ENCODE results near the gene PCDH9.

PCDH9 gene

GRCh38 chr13:66520511-66521355 is 709.4 kb downstream of the PCDH9 start:
- no peak for DNase-seq (ENCODE audit: low read depth in 2 of 2)

DNA sequence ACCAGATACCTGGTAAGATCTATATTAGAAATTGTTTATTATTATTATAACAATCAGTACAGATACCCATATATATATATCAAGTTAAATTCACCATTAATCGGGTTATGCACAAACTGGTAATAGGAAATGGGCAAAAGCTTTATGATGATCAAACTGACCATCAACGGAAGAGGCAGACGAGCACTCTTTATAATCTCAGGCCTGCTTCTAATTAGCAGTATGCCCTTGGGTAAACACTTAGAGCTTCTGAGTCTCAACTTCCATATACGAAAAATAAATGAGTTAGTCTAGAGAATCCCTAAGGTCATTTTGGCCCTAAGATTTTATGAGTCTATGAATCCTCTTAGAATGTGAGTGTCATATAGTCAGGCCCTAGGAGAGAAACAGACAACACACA is 710.9 kb downstream of the PCDH9 start:
- DNase-seq (ENCODE audit: low read depth in 2 of 2) = no peak

GRCh38 chr13:66518068-66518467 is 712.1 kb downstream of the PCDH9 start:
- no peak for DNase-seq (ENCODE audit: low read depth in 2 of 2)

DNA sequence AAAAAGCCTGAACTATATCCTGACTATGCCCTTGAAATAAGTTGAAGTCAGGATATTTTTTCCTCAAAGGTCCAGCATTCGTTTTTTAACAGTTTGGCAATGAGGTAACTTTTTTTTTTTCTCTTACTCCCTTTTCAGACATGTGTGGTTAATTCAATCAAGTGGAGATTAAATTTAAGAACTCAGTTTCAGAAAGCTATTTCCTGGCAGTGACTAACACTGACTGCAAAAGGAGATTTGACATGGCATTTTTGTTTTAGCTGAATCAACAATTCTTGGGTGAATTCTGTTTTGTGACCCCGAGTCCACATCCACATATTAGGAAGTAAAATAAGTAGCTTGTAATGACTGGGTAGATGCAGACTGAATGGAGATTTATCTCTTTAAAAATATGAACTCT is 716.4 kb downstream of the PCDH9 start:
- no peak for DNase-seq (ENCODE audit: low read depth in 2 of 2)

- no peak for DNase-seq (ENCODE audit: low read depth in 2 of 2)
These were observed 721.0 kb downstream of the PCDH9 start for GRCh38 chr13:66509175-66509574.

DNA sequence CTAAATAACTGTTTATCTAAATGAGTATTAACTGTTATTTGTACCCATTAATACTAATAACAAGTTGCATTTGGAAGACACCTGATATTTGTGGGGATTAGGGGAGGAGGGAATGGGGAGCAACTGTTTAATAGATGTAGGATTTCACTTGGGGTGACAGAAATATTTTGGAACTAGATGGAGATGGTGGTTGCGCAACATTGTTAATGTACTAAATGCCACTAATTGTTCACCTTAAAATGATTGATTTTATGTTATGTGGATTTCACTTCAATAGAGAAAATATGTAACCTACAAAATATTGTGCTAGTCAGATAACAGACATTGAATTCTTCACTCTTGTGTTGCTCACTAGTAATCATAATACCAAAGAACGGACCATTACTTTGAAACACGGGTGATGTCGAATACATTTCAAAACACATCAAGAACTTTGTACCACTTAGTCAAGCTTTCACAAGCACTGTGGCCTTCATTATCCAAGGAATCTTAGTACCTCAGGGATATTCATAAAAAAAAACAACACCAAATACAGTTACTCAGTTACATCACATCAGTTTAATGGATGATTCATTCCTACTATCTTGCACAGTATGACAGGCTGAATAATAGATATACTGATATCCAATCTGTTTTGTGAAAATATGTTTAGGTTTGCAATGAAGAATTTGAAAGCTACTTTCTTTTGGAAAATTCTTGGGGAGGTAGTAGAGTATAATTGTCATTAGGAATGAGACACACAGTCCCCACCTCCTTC is 721.8 kb downstream of the PCDH9 start:
- DNase-seq (ENCODE audit: low read depth in 2 of 2) = no peak

DNA sequence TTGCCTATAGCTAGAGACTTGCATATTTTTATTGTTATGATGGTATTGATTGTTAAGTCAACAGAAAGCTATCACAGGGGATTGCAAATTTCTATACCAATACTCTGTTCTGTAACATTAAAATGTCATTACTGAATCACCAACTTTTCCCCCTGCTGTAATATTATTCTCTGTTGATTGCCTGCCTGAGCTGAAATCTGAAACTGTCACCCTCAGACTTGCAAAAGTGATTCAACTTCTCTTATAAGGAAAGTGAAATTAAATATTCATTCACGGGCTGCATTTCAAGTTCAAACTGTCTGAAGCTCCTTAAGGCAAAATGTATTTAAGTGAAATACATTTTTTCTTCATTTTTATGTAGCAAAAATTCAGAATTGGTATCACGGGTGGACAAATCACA is 723.2 kb downstream of the PCDH9 start:
- no peak for DNase-seq (ENCODE audit: low read depth in 2 of 2)

GRCh38 chr13:66506051-66506777 is 723.9 kb downstream of the PCDH9 start:
- DNase-seq (ENCODE audit: low read depth in 2 of 2) = no peak

DNA sequence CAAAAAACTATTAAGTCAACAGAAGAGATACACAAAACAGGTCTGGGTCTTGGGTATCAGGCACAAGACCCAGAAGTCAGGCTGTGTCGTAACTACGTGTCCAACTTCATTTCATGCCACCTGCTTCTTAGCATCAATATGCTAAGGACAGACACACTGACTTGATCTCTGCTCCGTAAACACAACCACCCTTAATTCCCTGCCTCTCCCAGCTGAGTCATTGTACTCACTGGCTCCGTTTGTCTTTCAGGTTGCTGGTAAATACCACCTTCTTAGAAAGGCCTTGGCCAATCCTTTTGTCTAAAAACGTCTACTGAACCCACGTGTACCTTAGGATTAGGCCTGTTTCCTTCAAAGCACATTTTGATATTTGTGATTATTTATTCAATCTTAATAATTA is 726.2 kb downstream of the PCDH9 start:
- DNase-seq (ENCODE audit: low read depth in 2 of 2) = no peak

GRCh38 chr13:66501181-66501580 is 729.0 kb downstream of the PCDH9 start:
- no peak for DNase-seq (ENCODE audit: low read depth in 2 of 2)

GRCh38 chr13:66492479-66492878 is 737.7 kb downstream of the PCDH9 start:
- no peak for DNase-seq (ENCODE audit: low read depth in 2 of 2)

- no peak for DNase-seq (ENCODE audit: low read depth in 2 of 2)
These were observed 738.9 kb downstream of the PCDH9 start for GRCh38 chr13:66491251-66491650.

- DNase-seq (ENCODE audit: low read depth in 2 of 2) = no peak
These were observed 740.5 kb downstream of the PCDH9 start for GRCh38 chr13:66489586-66489985.

DNA sequence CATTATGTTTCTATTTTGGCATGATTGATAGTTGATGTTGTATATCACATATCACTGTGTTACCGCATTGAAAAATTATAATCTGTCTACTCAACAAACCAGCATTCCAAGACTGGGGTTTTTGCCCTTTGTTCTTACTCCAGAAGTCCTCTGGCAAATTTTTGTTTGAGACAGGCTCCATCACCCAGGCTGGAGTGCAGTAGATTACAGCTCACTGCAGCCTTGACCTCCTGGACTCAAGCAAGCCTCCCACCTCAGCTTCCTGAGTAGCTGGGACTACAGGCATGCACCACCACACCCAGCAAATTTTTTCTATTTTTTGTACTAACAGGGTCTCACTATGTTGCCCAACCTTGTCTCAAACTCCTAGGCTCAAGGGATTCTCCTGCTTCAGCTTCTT is 741.0 kb downstream of the PCDH9 start:
- no peak for DNase-seq (ENCODE audit: low read depth in 2 of 2)

DNA sequence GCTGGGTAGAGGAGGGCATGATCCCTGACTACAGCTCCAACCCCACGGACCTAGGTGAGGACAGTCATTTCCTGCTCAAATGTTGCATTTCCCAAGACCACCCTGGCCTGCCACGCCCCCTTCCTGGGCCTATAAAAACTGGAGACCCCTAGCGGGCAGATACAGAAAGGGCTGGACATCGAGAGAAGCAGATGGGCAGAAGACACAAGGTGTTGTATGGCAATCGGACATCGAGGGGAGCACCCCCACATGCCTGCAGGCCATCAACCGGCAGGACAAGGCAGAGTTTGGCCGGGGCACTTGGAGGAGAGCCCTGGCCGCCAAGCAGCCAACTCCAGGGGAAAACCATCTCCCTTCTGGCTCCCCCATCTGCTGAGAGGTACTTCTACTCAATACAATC is 746.4 kb downstream of the PCDH9 start:
- DNase-seq (ENCODE audit: low read depth in 2 of 2) = no peak

DNA sequence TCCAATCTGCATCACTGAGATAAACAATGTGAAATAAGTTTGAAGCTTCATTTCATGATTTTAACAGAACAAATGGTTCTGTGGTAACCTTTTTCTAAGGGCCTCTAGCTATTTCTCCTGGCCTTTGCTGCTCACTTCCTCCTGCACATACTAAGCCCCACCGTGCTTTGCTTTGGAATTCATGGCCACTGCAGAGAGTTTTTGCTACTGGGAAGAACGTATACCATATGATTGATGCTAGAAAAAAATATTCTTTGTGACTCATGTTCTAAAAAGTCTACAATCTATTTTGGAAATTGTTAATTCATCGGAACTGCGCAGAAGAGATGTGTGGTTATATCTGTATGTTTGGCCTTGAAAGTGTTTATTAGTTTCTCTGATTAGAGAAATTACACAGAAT is 747.3 kb downstream of the PCDH9 start:
- no peak for DNase-seq (ENCODE audit: low read depth in 2 of 2)

DNA sequence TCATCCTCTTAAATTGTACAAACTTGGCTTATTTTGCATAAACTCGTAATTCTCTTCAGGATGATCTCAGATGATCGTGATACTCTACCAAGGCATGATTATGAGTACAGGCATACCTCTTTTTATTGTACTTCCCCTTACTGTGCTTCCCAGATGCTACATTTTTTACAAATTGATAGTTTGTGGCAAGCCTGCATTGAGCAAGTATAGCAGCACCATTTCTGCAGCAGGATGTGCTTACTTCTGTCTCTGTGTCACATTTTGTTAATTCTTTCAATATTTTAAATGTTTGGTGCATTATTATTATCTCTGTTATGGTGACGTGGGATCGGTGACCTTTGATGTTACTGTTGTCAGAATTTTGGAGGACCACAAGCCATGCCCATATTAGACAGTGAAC is 752.3 kb downstream of the PCDH9 start:
- no peak for DNase-seq (ENCODE audit: low read depth in 2 of 2)

DNA sequence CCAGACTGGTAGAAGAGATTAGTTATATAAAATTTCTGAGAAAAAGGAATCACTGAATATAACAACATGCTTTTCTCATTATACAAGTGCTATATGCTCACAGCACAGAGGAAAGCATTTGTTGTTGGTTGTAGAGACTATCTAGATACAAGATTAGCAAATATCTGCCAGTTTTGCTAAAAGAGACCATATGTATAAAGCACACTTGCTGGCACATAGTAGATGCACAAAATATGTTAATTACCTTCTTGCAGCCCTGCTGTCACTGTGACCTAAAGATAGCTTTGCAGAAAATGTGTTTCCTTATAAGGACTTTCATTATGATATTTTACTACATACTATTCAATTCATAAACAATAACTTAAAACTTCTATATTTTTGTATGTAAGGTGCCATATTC is 755.1 kb downstream of the PCDH9 start:
- DNase-seq (ENCODE audit: low read depth in 2 of 2) = no peak

DNA sequence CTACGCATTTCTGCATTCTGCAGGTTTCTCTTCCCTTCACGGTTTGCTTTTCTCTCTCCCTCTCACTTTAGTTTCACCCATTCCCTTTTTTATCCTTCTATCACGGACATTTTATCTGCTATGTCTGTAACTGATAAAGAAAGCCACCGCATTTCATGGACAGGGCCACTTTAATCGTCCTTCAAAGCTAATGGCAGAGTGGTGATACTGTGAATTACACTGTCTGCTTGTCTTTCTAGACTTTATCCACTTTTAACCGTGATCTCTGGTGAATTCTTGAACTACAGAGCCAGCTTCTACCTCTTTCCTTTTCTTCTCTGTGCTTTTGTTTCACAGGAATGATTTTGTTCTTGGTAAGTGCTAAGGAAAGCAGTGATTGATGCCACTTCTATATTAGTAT is 760.4 kb downstream of the PCDH9 start:
- DNase-seq (ENCODE audit: low read depth in 2 of 2) = no peak

GRCh38 chr13:66468656-66469055 is 761.5 kb downstream of the PCDH9 start:
- no peak for DNase-seq (ENCODE audit: low read depth in 2 of 2)

DNA sequence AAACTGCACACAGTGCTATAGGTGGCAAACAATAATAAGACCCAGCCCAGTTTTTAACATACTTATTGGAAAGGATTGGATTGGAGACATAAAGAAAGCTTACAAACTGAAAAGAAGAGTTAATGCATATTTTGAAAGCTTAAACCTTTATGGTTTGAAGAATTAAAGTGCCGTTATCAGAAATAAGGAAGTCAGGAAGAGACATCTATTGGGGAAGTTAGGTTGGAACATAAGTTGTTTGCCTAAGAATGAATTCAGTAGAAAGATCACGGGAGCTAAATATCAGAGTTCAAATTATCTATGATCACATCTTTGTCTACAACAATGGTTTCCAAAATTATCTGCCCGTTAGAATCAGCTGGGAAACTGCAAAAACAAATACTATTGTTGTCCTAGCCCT is 767.9 kb downstream of the PCDH9 start:
- DNase-seq (ENCODE audit: low read depth in 2 of 2) = no peak

DNA sequence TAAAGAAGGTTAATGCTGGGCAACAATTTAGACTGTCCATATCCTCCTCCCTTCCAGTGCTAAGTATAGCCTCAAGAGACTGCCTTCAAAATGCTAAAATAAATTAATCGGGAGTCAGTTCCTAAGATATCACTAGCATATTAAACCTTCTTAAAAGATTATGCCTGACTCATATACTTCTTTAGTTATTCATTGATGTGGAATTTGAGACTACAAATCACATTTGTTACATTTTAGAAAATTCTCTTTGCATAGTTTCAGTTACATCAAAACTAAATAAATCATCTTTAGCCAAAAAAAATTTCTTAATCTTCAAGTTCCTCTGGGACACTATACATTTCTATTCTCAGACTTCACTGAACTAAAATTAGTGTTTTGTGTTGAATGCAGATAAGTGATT is 769.1 kb downstream of the PCDH9 start:
- no peak for DNase-seq (ENCODE audit: low read depth in 2 of 2)

DNA sequence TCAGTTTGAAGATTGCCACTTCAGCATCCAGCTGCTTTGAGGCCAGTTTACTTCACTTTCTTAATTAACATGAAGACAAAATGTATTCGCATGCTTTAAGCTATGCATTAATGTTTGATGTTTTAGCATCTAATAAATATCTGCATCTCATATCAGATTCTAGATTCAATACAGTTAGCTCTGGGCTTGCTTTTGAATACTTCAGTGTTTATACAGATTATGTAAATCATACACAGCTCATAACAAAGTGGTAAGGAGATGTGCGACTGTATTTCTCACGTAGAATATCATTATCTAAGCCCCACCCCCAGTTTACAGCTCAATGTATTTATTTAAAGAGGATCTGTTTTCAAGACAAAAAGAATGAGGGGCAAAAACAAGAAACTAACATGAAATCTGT is 770.5 kb downstream of the PCDH9 start:
- DNase-seq (ENCODE audit: low read depth in 2 of 2) = no peak

Data from activated CD4-positive, alpha-beta T cell treated with anti-CD3 and anti-CD28 coated beads for 24 hours (primary cell).